ENCODE data around the gene LRRC40. TPM values are rescaled to one million over a fixed set of nuclear protein-coding genes. Genes with fewer than 3 reads are reported as not detected.

LRRC40 gene
- total RNA-seq, 1 experiment from 2014 or later = 13.4 TPM

GRCh38 chr1:70140343-70140742 lies 65.0 kb downstream of the LRRC40 start:
- Histone ChIP-seq H3K4me3 (replicated peaks in 1 of 2; ENCODE audit: low read depth in 1 of 2, low read length in 2 of 2) (no peak overlapping the region), H2AFZ (ENCODE audit: low read depth, low read length, poor library complexity, severe bottlenecking) (no peak overlapping the region), H3K36me3 (ENCODE audit: control insufficient read depth in 1 of 2, insufficient read depth in 2 of 2, low read length in 2 of 2) (no peaks in the 10 kb centered on the region), H3K27me3 (ENCODE audit: insufficient read depth, low read length) (no peaks in the 10 kb centered on the region), H3K4me2 (ENCODE audit: low read length) (no peak overlapping the region), H3K9me2 (ENCODE audit: insufficient read depth) (no peaks in the 10 kb centered on the region), H3K9ac (ENCODE audit: low read length) (no peak overlapping the region), H3K9me3 (ENCODE audit: control insufficient read depth in 1 of 2, insufficient read depth in 1 of 2, low read depth in 1 of 2, low read length in 2 of 2) (no peaks in the 10 kb centered on the region), H3K79me2 (ENCODE audit: insufficient read depth, low read length) (no peaks in the 10 kb centered on the region), H3K4me1 (ENCODE audit: control insufficient read depth in 1 of 2, insufficient read depth in 2 of 2, low read length in 2 of 2) (no peaks in the 10 kb centered on the region), H3K27ac (ENCODE audit: low read depth, low read length) (no peak overlapping the region), H4K20me1 (ENCODE audit: insufficient read depth) (no peaks in the 10 kb centered on the region)
- BruUV-seq (replicated peaks) = no TSS peak
- POLR2A ChIA-PET = no interaction called here
- TF ChIP-seq ZFX (IDR thresholded peaks at IDR 0.05) (no peak), YY1 (IDR thresholded peaks at IDR 0.05; ENCODE audit: extremely low read depth, insufficient replicate concordance, low read depth, low read length) (no peak), POLR2A (IDR thresholded peaks at IDR 0.05; ENCODE audit: borderline replicate concordance, extremely low read depth, insufficient read depth, insufficient read length) (no peak), EZH2phosphoT487 (IDR thresholded peaks at IDR 0.05; ENCODE audit: borderline replicate concordance) (no peak), SIN3A (IDR thresholded peaks at IDR 0.05; ENCODE audit: low read depth) (no peak), EZH2 (IDR thresholded peaks at IDR 0.05) (no peak), EGR1 (IDR thresholded peaks at IDR 0.05; ENCODE audit: low read depth) (no peak), ELF1 (IDR thresholded peaks at IDR 0.05; ENCODE audit: borderline replicate concordance, low read depth) (no peak)
- RAD21 ChIA-PET (ENCODE audit: low non-redundant PET in 1 of 2, low total read pairs in 2 of 2, uncharacterized antibody in 2 of 2, unreplicated experiment in 2 of 2) = no interaction called here
- no peak for ATAC-seq
- CTCF ChIA-PET = no interaction called here
- no peak for DNase-seq (ENCODE audit: low read depth, low spot score)
- intact Hi-C loops (cut with micrococcal nuclease) = no loop called here

- ChIA-PET POLR2A (no interaction called here), RAD21 (ENCODE audit: low non-redundant PET in 1 of 2, low total read pairs in 2 of 2, uncharacterized antibody in 2 of 2, unreplicated experiment in 2 of 2) (no interaction called here), CTCF (interaction anchor here (1.3 to 2.1 kb wide), 2 partner anchors 8 to 87 kb away, joined by 3 to 13 read pairs; partner anchors contain the start of gene SRSF11)
- intact Hi-C loops (cut with micrococcal nuclease) = loop anchor here (10.0 kb wide), 1 partner anchor 921 kb away; no protein-coding TSS in a partner anchor
- Histone ChIP-seq H3K9ac (ENCODE audit: low read length) (no peak overlapping the region), H3K9me3 (ENCODE audit: control insufficient read depth in 1 of 2, insufficient read depth in 1 of 2, low read depth in 1 of 2, low read length in 2 of 2) (no peaks in the 10 kb centered on the region), H3K27me3 (ENCODE audit: insufficient read depth, low read length) (no peaks in the 10 kb centered on the region), H3K27ac (ENCODE audit: low read depth, low read length) (no peak overlapping the region), H2AFZ (ENCODE audit: low read depth, low read length, poor library complexity, severe bottlenecking) (peak overlapping the region; percentile 44), H3K4me3 (replicated peaks in 1 of 2; ENCODE audit: low read depth in 1 of 2, low read length in 2 of 2) (no peak overlapping the region), H3K79me2 (ENCODE audit: insufficient read depth, low read length) (no peaks in the 10 kb centered on the region), H3K9me2 (ENCODE audit: insufficient read depth) (no peaks in the 10 kb centered on the region), H3K4me2 (ENCODE audit: low read length) (no peak overlapping the region), H3K4me1 (ENCODE audit: control insufficient read depth in 1 of 2, insufficient read depth in 2 of 2, low read length in 2 of 2) (peaks cover 3 to 12% of the 10 kb centered on the region in 2 experiments; a peak in 3 of 4 replicates), H4K20me1 (ENCODE audit: insufficient read depth) (no peaks in the 10 kb centered on the region), H3K36me3 (ENCODE audit: control insufficient read depth in 1 of 2, insufficient read depth in 2 of 2, low read length in 2 of 2) (no peaks in the 10 kb centered on the region)
- DNase-seq (ENCODE audit: low read depth, low spot score) = no peak
- BruUV-seq (replicated peaks) = no TSS peak
- ATAC-seq = no peak
- TF ChIP-seq ATF3 (IDR thresholded peaks at IDR 0.05) = no peak
- TF ChIP-seq RAD21 (IDR thresholded peaks at IDR 0.05; ENCODE audit: low read depth) = no peak
- TF ChIP-seq SP1 (IDR thresholded peaks at IDR 0.05; ENCODE audit: low read depth) = no peak
- no peak for TF ChIP-seq REST (IDR thresholded peaks at IDR 0.05; ENCODE audit: low read depth)
- no peak for TF ChIP-seq ZBTB33 (IDR thresholded peaks at IDR 0.05; ENCODE audit: extremely low read depth, insufficient replicate concordance, low read length)
- no peak for TF ChIP-seq EZH2 (IDR thresholded peaks at IDR 0.05)
- no peak for TF ChIP-seq POLR2A (IDR thresholded peaks at IDR 0.05; ENCODE audit: borderline replicate concordance, extremely low read depth, insufficient read depth, insufficient read length)
- no peak for TF ChIP-seq JUND (IDR thresholded peaks at IDR 0.05)
- TF ChIP-seq YY1 (IDR thresholded peaks at IDR 0.05; ENCODE audit: extremely low read depth, insufficient replicate concordance, low read depth, low read length) = no peak
- TF ChIP-seq CEBPB (IDR thresholded peaks at IDR 0.05; ENCODE audit: low read depth) = no peak
- no peak for TF ChIP-seq ELF1 (IDR thresholded peaks at IDR 0.05; ENCODE audit: borderline replicate concordance, low read depth)
- no peak for TF ChIP-seq POLR2AphosphoS5 (IDR thresholded peaks at IDR 0.05; ENCODE audit: low read depth, low read length)
- no peak for TF ChIP-seq SRF (IDR thresholded peaks at IDR 0.05; ENCODE audit: low read depth)
These were observed 71.2 kb downstream of the LRRC40 start for GRCh38 chr1:70134148-70134547.
